GM18519 (cell line): ENCODE measurements around the gene DOCK1.

Source experiments
- ATAC-seq: cut with Tn5 transposase; IDR thresholded peaks from one replicate; pipeline ENCODE4 v1.9.1; 2021; ENCODE audit warnings: mild to moderate bottlenecking, moderate library complexity; ENCODE audit not compliant: unreplicated experiment, low FRiP score

The DOCK1 gene

DNA sequence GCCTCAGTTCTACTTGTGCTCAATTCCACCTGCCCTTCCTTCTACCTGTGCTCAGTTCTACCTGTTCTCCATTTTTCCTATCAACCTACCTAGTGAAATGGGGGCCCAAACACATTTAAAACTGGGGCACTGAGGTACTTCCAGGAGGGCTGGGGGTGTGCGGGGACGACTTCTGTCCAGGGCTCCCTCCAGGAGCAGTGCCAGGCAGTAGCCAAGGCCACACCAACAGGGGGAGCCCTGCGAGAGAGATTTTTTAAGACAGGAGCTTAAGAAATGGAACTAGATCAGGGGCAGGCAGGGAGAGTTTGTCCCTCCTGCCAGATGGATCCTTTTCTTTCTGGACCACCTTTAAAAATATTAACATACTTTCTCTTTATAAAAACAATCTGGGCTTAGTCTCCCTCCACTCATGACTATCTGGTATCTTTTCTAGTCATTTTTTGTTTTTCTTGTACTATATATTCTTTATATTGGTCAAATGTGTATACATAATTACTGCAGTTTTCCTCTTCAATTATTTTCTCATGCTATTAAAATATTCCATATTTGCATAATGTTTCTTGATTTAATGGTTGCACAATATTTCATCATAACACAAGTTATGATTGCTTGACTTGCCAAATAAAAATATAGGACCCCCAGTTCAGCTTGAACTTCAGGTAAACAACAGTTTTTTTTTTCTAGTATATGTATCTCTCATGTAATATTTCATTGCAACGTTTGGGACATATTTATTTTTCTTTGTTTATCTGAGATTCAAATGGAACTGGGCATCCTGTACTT lies 338.5 kb downstream of the DOCK1 start:
- ATAC-seq, result no peak

DNA sequence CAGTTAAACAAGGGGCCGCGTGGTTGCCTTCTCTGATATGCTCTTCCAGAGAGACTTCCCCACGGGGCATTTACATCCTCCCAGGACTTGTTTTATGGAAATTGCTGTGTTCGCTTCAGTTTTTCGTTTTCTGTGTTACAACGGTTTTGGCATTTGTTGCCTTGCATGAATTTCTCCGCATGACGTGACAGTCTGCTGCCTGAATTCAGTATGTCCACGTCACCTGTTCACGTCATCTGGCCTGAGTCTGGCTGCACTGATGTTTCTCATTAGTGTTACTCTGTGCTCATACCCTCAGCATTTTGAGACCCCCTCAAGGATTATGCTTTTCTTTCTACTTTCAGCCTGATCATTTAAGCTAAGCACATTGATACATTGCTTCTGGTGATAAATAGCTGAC lies 340.2 kb downstream of the DOCK1 start:
- no peak for ATAC-seq

DNA sequence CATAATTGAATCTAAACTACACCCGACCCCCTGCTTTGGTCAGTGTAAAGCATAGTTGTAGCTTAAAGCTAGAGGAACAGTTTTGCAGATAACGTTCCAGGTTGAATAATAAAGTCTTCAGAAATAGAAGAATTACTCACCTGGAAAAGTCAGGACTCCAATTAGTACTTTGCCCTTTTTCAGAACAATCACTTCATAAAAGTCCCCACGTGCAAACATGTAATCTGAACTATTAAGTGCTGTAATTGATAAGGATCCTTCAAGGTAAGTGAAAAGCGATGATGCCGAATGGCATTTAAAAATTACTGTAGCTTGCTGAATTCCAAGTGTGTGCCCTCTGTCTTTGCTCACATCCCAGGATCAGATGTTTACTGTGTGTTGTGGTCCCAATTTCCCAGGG lies 344.8 kb downstream of the DOCK1 start:
- no peak for ATAC-seq

DNA sequence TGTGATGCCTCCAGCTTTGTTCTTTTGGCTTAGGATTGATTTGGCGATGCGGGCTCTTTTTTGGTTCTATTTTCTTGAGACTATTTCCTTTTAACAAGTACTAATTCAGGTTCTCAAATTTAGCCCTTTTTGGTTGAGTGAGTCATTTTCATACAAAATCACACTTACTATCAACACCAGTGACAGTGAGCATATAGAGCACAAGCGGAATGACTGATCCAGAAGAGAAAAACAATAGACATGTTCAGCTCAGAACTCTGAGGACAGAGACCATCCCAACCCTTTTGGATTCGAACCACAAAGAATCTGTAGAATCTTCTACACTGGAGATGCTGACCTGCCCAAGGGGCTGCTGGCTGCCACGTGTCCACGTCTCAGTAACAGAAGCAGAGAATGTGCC lies 347.6 kb downstream of the DOCK1 start:
- no peak for ATAC-seq

DNA sequence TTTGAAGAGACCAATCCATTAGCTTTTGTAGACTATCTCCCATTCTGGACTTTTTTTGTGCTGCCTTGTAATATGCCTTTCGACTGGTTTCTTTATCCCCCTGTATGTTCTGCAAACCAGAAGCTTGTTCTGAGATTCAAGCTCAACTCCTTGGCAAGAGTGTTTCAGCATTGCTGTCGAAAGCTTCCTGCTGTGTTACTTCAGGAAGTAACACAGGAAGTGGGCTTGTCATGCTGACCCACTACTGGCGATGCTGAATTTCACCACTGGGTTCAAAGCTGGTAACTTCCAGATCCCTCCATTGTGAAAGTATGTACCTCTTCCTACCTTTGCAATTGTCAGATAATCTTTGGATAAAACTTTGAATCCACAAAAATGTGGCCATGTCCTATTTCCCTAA lies 349.0 kb downstream of the DOCK1 start:
- ATAC-seq, result no peak

DNA sequence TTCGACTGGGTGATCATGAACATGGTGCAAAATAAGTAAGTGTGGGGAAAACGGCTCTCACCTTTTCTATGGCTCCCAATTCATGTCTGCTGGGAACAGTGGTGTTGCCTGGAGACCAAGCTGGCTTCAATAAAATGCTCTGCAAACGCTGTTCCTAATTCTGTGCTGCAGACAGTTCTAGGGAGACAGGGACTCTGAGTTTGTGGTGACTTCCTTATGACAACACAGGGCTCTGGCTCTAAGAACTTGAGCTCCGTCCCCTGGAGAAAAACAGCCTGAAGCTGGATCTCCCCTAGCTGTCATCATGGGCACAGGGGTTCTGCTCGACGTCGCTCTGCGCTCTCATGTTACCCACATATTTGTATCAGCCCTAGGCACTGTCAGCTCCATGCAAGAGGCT lies 352.2 kb downstream of the DOCK1 start:
- no peak for ATAC-seq

DNA sequence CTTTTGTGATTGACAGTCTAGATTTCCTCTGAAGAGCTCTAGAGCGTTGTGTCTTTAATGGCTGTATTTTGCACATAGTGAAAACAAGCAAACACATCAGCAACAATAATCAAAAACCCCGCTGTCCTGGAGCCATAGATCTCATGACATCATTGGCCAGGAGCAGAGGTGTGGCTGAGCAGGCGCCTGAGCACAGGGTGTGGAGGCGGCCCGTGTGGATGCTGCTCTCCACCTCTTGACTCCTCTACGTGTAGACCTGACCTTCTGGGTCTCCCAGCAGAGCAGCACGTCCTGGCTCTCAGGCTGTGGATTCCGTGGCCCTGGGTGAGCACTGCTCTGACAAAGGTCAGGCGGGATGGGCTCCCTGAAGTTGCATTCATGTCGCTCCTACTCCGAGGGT lies 354.1 kb downstream of the DOCK1 start:
- ATAC-seq, result no peak

DNA sequence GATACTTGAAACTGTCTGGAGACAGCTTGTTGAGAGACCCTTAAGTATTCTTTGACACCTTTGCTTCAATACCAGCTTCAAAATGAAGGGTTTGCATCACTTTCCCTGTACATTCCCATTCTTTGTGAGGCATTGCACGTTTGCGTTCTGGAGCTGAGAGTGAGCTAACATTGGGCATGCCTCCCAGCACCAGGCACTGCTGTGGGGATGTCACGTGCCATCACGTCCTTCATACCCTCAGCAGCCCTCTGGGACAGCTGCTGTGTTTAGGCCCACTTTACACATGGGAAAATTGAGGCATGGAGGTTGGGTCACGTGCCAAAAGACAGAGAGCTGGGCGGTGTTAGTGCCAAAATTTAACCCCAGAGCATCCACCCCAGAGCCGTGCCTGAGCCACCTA lies 357.4 kb downstream of the DOCK1 start:
- no peak for ATAC-seq

DNA sequence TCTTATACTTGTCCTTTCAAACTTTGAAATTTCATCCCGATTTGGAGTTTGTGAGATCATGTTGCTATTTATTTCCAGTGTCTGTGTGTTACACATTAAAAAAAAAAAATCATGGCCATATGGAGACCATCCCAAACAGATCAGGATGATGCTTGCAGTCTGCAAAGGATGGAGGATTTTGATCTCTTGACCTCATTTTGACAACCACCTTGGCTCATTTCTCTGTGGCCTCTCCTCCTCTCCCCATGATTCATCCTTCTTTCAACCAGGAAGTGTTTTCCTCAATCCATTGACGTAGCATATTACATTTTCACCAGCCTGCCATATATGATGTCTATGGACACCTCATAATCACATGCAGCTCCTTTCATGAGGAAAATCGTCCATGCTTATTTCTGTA lies 360.1 kb downstream of the DOCK1 start:
- no peak for ATAC-seq

DNA sequence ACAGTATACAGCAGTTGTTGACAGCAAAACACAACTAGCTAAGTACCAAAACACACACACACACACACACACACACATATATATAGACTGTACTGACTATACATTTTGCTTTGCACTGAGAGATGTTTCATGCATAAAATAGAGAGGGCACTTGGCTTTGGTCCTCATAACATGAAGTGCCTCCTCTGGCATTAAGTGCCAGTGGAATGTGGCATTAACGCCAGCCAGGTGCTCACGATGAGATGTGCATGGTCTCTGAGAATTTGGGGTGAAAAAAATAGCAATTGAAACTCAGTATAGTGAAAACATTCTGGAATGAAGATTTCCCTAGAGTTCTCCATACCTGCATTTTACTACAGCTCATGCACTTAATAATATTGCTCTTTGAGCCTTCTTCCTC lies 361.2 kb downstream of the DOCK1 start:
- no peak for ATAC-seq

DNA sequence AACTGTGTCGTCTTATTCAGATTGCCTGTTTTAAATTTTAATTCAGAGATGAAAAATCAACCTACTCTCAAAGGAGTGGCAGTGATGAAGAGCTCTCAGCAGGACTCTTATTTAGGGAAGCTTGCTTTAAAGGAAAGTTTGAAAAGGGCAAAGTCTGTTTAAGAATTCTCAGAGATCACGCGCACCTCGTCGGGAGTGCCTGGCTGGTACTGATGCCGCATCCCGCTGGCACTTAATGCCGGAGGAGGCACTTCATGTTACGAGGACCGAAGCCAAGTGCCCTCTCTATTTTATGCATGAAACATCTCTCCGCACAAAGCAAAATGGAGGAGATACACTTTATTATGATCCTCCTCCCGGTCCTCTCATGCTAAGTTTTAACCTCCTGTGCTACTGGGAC lies 362.2 kb downstream of the DOCK1 start:
- ATAC-seq, result no peak

DNA sequence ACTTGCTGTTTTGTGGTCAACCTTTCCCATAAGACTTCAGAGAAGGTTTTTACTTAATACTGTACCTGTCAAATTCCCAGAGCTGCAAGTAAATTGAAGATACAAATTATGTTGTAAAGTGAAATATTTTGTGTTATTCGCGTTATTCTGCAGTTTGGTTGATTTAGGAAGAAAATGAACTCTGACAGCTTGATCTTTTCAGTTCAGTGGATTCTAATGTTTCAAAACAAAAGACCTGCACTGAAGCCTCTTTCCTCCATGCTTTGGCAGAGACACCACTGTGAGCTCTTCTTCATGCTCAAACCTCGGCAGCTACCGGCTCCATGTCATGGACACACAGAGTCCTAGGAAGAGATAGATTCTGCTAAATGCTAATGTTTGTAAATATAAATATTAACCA lies 366.8 kb downstream of the DOCK1 start:
- no peak for ATAC-seq

DNA sequence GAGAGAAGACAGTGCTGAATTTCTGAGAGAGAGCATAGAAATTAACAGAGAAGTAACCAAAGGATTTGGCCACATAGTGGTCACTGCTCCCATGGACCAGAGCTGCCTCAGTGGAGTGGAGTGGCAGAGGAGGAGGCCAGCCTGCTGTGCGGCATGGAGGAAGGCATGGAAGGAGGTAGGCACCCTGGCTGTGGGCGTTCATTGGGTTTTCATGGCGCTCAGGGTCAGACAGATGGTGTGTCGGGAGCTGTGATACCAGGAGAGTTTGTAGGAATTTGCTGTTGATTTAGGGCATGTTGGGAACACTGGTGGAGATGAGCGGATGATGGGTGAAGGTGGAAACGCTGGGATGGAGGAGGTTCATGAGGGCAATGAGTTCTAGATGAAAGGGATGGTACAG lies 370.0 kb downstream of the DOCK1 start:
- ATAC-seq, result no peak

DNA sequence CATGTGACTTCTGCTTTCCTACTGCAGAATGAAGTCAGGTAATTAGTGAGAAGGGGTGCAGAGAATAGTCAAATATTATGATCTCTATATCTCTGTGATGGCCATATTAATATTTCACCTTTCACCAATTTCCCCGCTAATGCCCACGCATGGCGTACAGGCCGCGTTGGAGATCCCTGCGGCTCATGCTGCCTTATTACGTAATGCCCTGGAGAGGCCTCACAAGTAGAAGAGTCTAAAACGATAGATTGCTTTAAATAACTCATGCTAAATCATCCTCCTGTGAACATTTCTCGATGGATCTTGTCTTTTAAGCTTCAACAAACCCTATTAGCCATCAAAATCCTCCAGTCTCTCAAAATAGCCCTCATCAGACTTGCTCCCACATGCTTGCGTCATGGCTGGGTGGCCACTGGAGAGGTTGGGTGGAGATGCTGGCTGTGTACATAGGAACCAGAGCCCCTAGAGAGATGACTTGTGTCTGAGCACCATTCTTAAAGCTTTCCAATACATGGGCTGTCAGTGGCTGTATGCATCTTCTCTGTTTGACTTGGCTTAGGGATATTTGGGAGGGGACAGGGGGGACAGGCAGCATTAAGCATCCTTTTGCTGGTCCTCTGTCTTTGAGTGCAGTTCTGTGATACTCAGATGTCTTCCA lies 370.7 kb downstream of the DOCK1 start:
- ATAC-seq, result no peak

DNA sequence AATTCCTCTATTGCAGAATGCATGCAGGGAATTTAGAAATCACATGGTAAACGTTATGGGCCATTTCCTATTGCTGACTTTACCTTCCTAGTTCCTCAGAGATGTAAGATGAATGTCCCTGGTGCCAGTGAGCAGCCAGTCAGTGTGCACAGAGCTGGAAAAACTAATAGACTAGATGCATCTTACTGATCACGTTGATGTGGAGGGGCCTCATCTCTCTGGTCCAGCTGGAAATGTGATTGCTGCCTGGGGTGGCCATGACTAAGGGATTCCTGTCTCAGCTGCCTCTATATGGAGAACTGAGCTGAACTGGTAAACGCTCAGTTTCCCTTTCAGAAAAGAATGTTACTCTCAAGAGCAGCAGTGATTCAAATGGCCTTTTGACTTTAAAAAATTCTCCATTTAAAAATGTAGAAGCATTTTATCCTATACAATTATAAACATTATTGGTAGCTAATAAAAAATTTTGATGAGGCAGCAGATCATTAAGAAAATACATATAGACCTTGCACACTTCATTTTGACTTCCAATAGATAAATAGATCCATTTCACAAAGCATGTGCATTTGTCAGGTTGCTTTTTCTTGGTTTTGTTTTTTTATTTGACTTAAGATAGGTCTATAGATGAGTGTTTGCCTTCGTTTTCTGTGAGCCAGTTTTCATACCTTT lies 371.7 kb downstream of the DOCK1 start:
- ATAC-seq, result no peak

DNA sequence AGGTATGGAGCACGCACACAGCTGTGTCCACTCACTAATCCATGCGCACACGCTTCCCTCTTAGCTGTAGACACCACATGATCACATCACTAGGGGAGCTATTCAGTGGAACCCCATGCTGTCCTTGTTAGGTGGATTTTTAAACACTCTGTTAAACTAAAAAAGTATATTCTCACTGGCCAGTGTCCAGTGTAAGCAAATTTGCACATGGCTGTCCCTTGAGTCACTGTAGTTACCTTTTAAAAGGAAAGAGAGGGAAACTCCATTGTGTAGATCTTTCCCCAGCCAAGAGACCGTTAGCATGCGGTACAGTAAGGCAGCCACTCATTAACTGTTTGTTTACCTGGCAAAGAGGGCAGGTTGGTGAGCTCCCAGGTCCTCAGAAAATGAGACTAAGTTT lies 372.8 kb downstream of the DOCK1 start:
- no peak for ATAC-seq

DNA sequence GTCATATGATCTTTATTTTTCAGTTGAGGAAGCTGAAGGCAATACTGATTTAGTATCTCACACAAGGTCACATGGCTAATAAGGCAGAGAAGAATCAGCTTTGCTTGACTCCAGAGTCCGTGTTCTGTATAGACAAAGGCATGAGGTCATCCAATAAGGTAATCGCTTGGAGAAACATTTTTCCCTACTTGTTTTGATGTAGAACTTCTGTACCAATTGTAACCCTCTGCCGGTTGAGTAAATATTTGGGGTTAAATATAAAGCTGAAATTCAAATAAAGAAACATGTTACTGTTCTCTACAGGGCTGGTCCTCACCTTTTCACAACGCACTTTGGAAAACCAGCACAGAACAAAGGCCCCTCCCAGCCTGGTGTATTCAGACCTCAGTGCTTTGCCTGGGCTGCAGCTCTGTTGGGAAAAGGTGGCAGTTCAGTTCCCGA lies 374.1 kb downstream of the DOCK1 start:
- ATAC-seq, result no peak

DNA sequence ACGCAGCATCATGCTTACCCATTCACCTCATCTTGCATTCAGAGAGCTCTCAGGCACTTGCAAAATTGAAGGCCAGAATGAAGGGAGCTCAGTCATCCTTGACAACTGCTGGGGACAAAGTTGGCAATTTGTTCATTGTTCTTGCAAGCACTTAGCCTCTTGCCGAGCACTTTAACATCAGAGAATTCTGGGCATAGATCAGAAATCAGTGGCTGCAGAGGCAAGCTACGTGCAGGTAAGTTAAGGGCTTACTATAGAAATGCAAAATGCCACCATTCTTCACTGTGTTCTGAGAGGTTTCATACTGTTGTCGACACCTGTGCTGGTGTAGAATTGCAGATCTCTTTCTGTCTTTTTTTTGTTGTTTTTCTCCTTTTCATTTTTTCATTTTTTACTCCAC lies 375.2 kb downstream of the DOCK1 start:
- ATAC-seq, result no peak

DNA sequence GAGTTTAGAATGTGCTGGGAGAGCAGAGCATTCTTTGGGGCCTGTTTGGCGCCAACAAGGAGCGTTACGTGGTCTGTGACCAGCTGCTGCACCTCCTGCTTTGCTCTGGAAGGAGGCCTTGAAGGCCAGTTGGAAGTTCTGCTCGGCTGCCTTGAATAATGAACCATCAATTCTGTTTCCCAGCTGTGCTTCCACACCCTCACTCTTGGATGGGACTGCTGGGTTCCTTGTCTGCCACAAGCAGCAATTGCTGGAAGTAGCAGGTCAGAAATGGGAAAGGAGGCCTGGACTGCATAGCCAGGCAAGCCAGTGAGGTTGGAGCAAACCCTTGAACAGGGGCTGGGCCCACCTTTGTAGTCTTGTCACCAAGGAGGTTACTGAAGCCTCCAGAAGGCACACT lies 377.8 kb downstream of the DOCK1 start:
- no peak for ATAC-seq

DNA sequence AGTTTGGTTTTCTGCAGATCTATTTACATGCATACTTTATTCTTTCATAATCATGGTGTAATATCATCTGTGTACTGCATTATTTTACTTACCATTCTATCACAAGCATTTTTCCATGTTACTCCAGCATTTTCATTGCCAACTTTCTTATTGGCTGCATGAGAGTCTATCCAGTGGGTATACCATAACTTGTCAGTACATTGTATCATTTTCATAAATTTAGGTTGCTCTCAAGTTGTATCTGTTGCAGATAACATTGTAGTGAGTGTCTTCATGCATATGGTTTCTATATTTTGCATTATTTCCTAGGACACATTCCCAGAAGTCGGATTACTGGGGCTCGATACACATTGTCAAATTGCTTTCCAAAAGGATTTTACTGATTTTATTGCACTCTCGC lies 378.3 kb downstream of the DOCK1 start:
- no peak for ATAC-seq

DNA sequence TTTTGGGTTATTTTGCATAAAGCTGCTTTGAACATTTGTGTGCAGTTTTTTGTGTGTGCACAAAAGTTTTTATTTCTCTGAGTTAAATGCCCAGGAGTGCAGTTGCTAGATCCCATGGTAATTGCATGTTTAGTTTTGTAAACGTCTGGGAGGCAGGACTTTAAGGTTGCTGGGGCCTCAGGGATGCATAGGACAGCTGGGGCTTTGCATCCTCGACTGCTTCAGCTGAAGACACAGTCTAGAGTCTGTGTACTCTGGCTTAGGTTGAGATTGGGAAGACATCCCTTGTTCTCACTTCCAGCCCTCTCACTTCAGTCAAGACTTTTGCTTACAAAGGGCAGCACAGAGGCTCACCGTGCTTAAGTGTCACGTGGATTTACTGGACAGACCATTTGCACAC lies 385.6 kb downstream of the DOCK1 start:
- no peak for ATAC-seq

DNA sequence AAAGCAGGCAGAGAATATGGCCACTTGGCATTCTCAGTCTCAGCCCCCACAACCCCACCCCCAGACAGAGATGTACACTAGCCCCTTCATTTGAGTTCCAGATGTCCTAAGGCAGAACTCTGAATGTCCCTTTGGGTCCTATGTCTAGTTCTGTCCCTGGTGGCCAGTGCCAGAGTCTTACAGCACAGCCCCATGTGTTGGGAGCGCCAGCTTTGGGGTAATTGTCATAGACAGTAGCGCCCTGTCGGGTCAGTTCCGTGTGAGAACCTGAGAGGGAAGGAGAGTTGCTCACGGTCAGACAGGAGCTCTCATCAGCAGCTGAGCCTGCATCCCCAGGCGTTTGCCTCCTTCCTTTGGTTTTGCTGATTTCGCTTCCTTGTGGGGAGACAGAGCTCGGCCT lies 386.1 kb downstream of the DOCK1 start:
- ATAC-seq, result no peak
